Activated naive CD4-positive, alpha-beta T cell treated with anti-CD3 and anti-CD28 coated beads, Interleukin-2, amount 50 U/mL, for 16 hours (primary cell): ENCODE measurements around the gene ADH7.
"Not testable (repeated sequence)": the region's sequence is repeated elsewhere in the genome, so short reads cannot be mapped to it uniquely, and the experiment has no call there.

Source experiments
- DNase-seq: peaks from one replicate; pipeline ENCODE4 v3.0.0-alpha.2; 2020

Gene ADH7

GRCh38 chr4:99377341-99377740 lies 57.8 kb downstream of the ADH7 start:
- DNase-seq: not testable (repeated sequence)

DNA sequence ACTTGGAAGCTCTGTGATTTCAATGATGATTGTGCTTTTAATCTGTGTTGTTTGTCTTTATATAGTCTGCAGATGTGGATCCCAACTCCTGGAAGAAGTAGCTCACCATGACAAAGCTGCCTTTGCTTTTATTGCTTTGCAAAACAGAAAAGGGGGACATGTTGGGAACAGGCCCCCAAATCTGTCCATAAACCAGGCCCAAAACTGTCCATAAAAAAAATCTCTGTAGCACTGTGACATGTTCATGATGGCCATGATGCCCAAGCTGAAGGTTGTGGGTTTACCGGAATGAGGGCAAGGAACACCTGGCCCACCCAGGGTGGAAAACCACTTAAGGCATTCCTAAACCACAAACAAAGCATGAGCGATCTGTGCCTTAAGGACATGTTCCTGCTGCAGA lies 62.7 kb downstream of the ADH7 start:
- not testable (repeated sequence) for DNase-seq

DNA sequence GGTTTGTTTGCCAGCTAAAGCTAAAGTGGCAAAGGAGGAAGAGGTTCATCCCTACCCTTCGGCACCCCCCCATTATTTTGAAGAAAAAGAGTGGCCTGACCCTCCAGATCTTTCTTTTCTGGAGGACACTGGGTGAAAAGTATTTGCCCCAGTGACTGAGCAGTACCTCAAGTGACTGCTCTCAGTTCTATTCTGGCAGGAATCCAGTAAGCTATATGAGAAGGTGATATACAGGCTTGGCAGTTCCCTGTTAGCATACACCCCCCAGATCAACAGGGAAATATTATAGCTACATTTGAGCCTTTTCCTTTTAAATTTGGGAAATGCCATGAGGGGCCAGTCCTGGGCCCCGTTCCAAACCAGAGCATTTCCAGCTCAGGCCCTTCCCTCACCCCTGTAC lies 67.3 kb downstream of the ADH7 start:
- not testable (repeated sequence) for DNase-seq

DNA sequence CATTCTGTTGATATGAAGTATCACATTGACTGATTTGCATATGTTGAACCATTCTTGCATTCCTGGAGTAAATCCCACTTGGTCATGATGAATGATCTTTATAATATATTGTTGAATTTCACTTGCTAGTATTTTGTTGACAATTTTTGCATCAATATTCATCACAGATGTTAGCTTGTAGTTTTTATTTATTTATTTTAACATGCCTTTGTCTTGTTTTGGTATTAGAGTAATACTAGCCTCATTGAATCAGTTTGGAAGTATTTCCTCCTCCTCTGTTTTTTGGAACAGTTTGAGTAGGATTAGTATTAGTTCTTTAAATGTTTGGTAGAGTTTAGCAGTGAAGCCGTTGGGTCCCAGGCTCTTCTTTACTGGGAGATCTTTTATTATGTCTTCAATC lies 68.7 kb downstream of the ADH7 start:
- no peak for DNase-seq

DNA sequence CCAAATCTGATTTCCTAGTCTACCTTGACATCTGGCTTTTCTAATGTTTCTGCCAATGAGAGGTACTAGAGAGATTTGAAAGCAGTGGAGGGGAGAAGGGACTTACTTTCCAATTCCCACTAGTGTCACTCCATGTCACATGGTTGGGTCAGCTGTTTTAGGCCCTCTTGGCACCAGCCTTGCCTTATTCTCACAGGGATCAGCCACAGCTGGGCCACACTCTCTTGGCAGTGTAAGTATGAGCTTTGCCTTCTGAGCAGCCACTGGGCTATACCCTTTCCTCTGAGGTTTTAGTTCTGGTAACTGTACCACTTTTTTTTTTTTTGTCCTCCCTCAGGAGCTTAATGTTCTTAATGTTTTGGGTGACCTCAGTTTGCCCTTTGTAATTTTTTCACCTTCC lies 72.4 kb downstream of the ADH7 start:
- DNase-seq: no peak
